K562 (cell line): ENCODE data around the gene OR2V2. TPM values are rescaled to one million over a fixed set of nuclear protein-coding genes. Genes with fewer than 3 reads are reported as not detected.

ENCODE experiments used
- ADNP ChIP-seq: fragments of 200-800 bp; sonication (Bioruptor generic); IDR thresholded peaks from 2 replicates; pipeline ENCODE4 v1.6.1; 2016; ENCODE audit warnings: missing genetic modification characterization, missing compliant biosample characterization
- BRD9 ChIP-seq: fragments of 450-650 bp; IDR thresholded peaks from 2 replicates; pipeline ENCODE4 v1.6.1; 2018; ENCODE audit warnings: low read depth; ENCODE audit not compliant: partially characterized antibody
- CHD1 ChIP-seq: fragments of 200-600 bp; sonication (generic); IDR thresholded peaks from one replicate; pipeline ENCODE4 v1.6.1; 2012; ENCODE audit warnings: mild to moderate bottlenecking, moderate library complexity, low read length, inconsistent platforms
- GTF2B ChIP-seq: IDR thresholded peaks from 2 replicates; pipeline ENCODE4 v1.6.1; 2011; ENCODE audit not compliant: insufficient read length; ENCODE audit errors: extremely low read depth
- IFI16 ChIP-seq: fragments of 250-450 bp; sonication (Bioruptor Pico); IDR thresholded peaks from 2 replicates; pipeline ENCODE4 v2.1.2; 2022; ENCODE audit warnings: mild to moderate bottlenecking, inconsistent platforms
- KDM1A ChIP-seq, 2 experiments: fragments of 450-650 bp; IDR thresholded peaks; 2 replicates each; pipeline ENCODE4 v1.6.1; 2016; ENCODE audit warnings: mild to moderate bottlenecking in 2 of 2
- KHSRP ChIP-seq: fragments of 450-650 bp; IDR thresholded peaks from 2 replicates; pipeline ENCODE4 v1.6.1; 2017
- MED1 ChIP-seq: sonication (generic); formaldehyde crosslinking; IDR thresholded peaks from 2 replicates; pipeline ENCODE4 v1.8.1; 2023; ENCODE audit warnings: missing genetic modification reagents, borderline replicate concordance
- MYC ChIP-seq, 2 experiments: fragments of 250-450 bp in 1 of 2; sonication (Bioruptor Pico) in 1 of 2; IDR thresholded peaks; 2 replicates each; pipeline versions ENCODE4 v1.5.1 to v1.6.1; 2012 to 2021; ENCODE audit warnings: low read depth in 2 of 2, borderline replicate concordance in 1 of 2, improper control_type of control experiment in 1 of 2, low read length in 1 of 2, mild to moderate bottlenecking in 1 of 2, moderate library complexity in 1 of 2
- NONO ChIP-seq, 2 experiments: fragments of 200-400 bp in 1 of 2; fragments of 450-650 bp in 1 of 2; formaldehyde crosslinking in 1 of 2; IDR thresholded peaks; 2 replicates each; pipeline ENCODE4 v1.6.1; 2017; ENCODE audit warnings: low read depth in 2 of 2, mild to moderate bottlenecking in 2 of 2, moderate library complexity in 2 of 2, low read length in 1 of 2
- PHTF2 ChIP-seq: fragments of 250-450 bp; sonication (Bioruptor Pico); IDR thresholded peaks from 2 replicates; pipeline ENCODE4 v1.5.0; 2021; ENCODE audit warnings: mild to moderate bottlenecking
- RREB1 ChIP-seq: fragments of 250-450 bp; sonication (Bioruptor Pico); IDR thresholded peaks from 2 replicates; pipeline ENCODE4 v1.4.0; 2020
- SNIP1 ChIP-seq: fragments of 450-650 bp; IDR thresholded peaks from 2 replicates; pipeline ENCODE4 v1.7.1; 2017; ENCODE audit warnings: low read depth, mild to moderate bottlenecking
- TBP ChIP-seq: optimal IDR thresholded peaks from 2 replicates; pipeline ENCODE3; 2011; ENCODE audit warnings: low read depth, low read length, improper control_type of control experiment
- ZNF133 ChIP-seq: fragments of 250-450 bp; sonication (Bioruptor Pico); IDR thresholded peaks from 2 replicates; pipeline ENCODE4 v1.4.0; 2020; ENCODE audit warnings: mild to moderate bottlenecking
- ZNF134 ChIP-seq: fragments of 250-450 bp; sonication (Bioruptor Pico); conservative IDR thresholded peaks from 2 replicates; pipeline ENCODE4 v1.4.0; 2020
- ZNF184 ChIP-seq: sonication (generic); formaldehyde crosslinking; IDR thresholded peaks from 2 replicates; pipeline ENCODE4 v1.5.0; 2020; ENCODE audit warnings: missing genetic modification reagents
- ZNF263 ChIP-seq: sonication (generic); formaldehyde crosslinking; IDR thresholded peaks from 2 replicates; pipeline ENCODE4 v1.8.0; 2022; ENCODE audit warnings: mild to moderate bottlenecking, missing genetic modification reagents, borderline replicate concordance
- polyA plus RNA-seq, 8 experiments: library from polyadenylated mRNA; depleted of rRNA in 4 of 8; stranded (reverse) in 5 of 8; unstranded in 3 of 8; fragments of >200 nt; fragmentation: Nextera tagmentation in 2 of 8; fragmentation: Illumina TruSeq in 1 of 8; extraction: Ambion mirVana in 2 of 8; extraction: Trizol in 1 of 8; gene quantifications; 2 replicates each; pipeline versions ENCODE4 v1.2.1 to v1.2.3, GENCODE V29; 2011 to 2014; ENCODE audit warnings: inconsistent platforms in 1 of 8, missing spikeins in 1 of 8
- total RNA-seq, 7 experiments: library from RNA; depleted of rRNA in 6 of 7; stranded (reverse); fragments of >200 nt in 6 of 7; fragmentation: Illumina TruSeq in 2 of 7; extraction: Trizol in 2 of 7; gene quantifications; 2 replicates each; pipeline versions ENCODE4 v1.2.1 to v1.2.3, GENCODE V29; 2011 to 2021; ENCODE audit warnings: low replicate concordance in 1 of 7
- TF ChIP-seq, protein P1 (sequence below): sonication (generic); formaldehyde crosslinking; IDR thresholded peaks from 2 replicates; pipeline ENCODE4 v1.4.0; 2020; ENCODE audit warnings: mild to moderate bottlenecking, missing genetic modification reagents
- TF ChIP-seq, protein P2 (sequence below): fragments of 250-450 bp; sonication (Bioruptor Pico); IDR thresholded peaks from 2 replicates; pipeline ENCODE4 v1.4.0; 2020; ENCODE audit warnings: borderline replicate concordance

Gene OR2V2
- total and polyA plus RNA-seq, 9 of the 15 experiments (the other 6 are each of a cell fraction or from before 2014, with no cell fraction given): 0.01 TPM; not detected in 8

DNA sequence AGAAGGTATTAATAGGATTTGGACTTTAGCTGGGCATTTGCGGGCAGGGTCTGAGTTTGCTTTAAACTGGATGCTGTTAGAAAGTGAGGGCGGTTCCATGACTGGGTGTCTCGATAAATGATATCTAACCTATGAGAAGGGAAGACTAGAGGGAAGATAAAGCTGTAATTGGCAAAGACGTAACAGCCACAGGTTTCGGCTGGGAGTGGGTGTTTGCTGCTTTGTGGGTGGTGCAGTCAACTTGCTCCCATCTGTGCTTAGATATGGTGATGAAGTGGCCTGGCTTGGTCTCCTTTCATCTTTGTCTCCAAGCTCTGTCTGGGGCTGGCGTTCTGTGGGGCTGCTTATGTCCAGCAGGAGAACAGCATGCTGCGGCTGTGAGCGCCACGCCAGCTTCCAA lies 39.7 kb upstream of the OR2V2 start (continued):
- TF ChIP-seq ZNF133 (CRISPR knock-in tag) (no peak), IFI16 (CRISPR knock-in tag) (no peak), RREB1 (no peak), ADNP (tag) (no peak), SNIP1 (no peak), NONO (IDR thresholded peaks at IDR 0.05; ENCODE audit: low read depth in 2 of 2, low read length in 1 of 2) (no peak), MYC (IDR thresholded peaks at IDR 0.05; ENCODE audit: low read depth, low read length) (no peak), MYC (CRISPR knock-in tag; IDR thresholded peaks at IDR 0.05; ENCODE audit: borderline replicate concordance, low read depth) (no peak), ZNF134 (CRISPR knock-in tag) (no peak), ZNF263 (CRISPR knock-in tag) (no peak), ZNF184 (no peak), MED1 (CRISPR knock-in tag) (no peak), CHD1 (no peak), TBP (no peak), KHSRP (no peak), BRD9 (no peak), GTF2B (no peak), KDM1A (IDR thresholded peaks at IDR 0.05) (peak in 1 of 2 experiments; percentile 54; a peak in 1 of 4 replicates), PHTF2 (CRISPR knock-in tag) (no peak)
- TF ChIP-seq, protein P1, sequence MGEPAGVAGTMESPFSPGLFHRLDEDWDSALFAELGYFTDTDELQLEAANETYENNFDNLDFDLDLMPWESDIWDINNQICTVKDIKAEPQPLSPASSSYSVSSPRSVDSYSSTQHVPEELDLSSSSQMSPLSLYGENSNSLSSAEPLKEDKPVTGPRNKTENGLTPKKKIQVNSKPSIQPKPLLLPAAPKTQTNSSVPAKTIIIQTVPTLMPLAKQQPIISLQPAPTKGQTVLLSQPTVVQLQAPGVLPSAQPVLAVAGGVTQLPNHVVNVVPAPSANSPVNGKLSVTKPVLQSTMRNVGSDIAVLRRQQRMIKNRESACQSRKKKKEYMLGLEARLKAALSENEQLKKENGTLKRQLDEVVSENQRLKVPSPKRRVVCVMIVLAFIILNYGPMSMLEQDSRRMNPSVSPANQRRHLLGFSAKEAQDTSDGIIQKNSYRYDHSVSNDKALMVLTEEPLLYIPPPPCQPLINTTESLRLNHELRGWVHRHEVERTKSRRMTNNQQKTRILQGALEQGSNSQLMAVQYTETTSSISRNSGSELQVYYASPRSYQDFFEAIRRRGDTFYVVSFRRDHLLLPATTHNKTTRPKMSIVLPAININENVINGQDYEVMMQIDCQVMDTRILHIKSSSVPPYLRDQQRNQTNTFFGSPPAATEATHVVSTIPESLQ (CRISPR knock-in tag): no peak
- TF ChIP-seq, protein P2, sequence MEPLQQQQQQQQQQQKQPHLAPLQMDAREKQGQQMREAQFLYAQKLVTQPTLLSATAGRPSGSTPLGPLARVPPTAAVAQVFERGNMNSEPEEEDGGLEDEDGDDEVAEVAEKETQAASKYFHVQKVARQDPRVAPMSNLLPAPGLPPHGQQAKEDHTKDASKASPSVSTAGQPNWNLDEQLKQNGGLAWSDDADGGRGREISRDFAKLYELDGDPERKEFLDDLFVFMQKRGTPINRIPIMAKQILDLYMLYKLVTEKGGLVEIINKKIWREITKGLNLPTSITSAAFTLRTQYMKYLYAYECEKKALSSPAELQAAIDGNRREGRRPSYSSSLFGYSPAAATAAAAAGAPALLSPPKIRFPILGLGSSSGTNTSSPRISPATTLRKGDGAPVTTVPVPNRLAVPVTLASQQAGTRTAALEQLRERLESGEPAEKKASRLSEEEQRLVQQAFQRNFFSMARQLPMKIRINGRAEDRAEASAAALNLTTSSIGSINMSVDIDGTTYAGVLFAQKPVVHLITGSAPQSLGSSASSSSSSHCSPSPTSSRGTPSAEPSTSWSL (CRISPR knock-in tag): no peak
